Body of pancreas (tissue), 4 donors: Measurements from ENCODE around the gene HUWE1. TPM values are rescaled to one million over a fixed set of nuclear protein-coding genes. Genes with fewer than 3 reads are reported as not detected.

ENCODE experiments used
- ATAC-seq: fragments of 150-250 bp; one replicate; pipeline ENCODE4 v1.9.1; 2016
- DNase-seq, 4 donors: peaks; one replicate each; pipeline ENCODE4 v3.0.0-alpha.2; 2019
- H3K27ac ChIP-seq, 4 donors: fragments of 200-600 bp; sonication (generic); 1 replicate in 3 of 4; 2 replicates in 1 of 4; pipeline versions ENCODE4 v1.5.1 to v1.6.1; 2016 to 2019; ENCODE audit warnings: mild to moderate bottlenecking in 1 of 4, mixed read lengths in 1 of 4, moderate library complexity in 1 of 4
- H3K27me3 ChIP-seq, 2 donors: fragments of 200-600 bp; sonication (generic); one replicate each; pipeline ENCODE4 v1.6.0; 2016; ENCODE audit warnings: mild to moderate bottlenecking in 1 of 2
- H3K36me3 ChIP-seq, 2 donors: fragments of 200-600 bp; sonication (generic); replicated peaks in 1 of 2; 2 replicates each; pipeline ENCODE4 v1.5.1; 2016; ENCODE audit warnings: low read depth in 2 of 2; ENCODE audit not compliant: insufficient read depth in 1 of 2
- H3K4me1 ChIP-seq: fragments of 200-600 bp; sonication (generic); one replicate; pipeline ENCODE4 v1.6.0; 2016
- H3K4me3 ChIP-seq, 2 donors: fragments of 200-600 bp; sonication (generic); 1 replicate in 1 of 2; 2 replicates in 1 of 2; pipeline ENCODE4 v1.5.1; 2016 to 2019
- H3K9me3 ChIP-seq, 3 donors: fragments of 200-600 bp; sonication (generic); 1 replicate in 2 of 3; 2 replicates in 1 of 3; pipeline ENCODE4 v1.5.1; 2016
- POLR2A ChIP-seq, 3 donors: fragments of 450-650 bp; IDR thresholded peaks; one replicate each; pipeline ENCODE4 v1.6.1; 2016; ENCODE audit warnings: antibody characterized with exemption in 3 of 3, mild to moderate bottlenecking in 2 of 3
- WGBS, 2 donors: methylation state at CpG; one replicate each; pipeline ENCODE4 v1.1.5; 2017; 5-methylcytosine and 5-hydroxymethylcytosine counted together
- intact Hi-C: fragments of 100-400 bp; cut with DNase I; formaldehyde crosslinking; loops from one replicate; pipeline ENCODE4 v1.15.1; 2023
- total RNA-seq, 2 donors: library from RNA; depleted of rRNA; stranded (reverse); fragments of >200 nt; gene quantifications; one replicate each; pipeline ENCODE4 v1.1.0, GENCODE V29; 2016
- TF ChIP-seq, protein P1 (sequence below), 7 experiments: fragments of 450-650 bp in 4 of 7; fragments of 200-600 bp in 3 of 7; sonication (generic) in 3 of 7; IDR thresholded peaks; one replicate each; pipeline ENCODE4 v1.5.1; 2016 to 2019; ENCODE audit warnings: antibody characterized with exemption in 7 of 7

HUWE1 gene
- total RNA-seq, 2 donors from 2014 or later, result 67.2 to 102 TPM

DNA sequence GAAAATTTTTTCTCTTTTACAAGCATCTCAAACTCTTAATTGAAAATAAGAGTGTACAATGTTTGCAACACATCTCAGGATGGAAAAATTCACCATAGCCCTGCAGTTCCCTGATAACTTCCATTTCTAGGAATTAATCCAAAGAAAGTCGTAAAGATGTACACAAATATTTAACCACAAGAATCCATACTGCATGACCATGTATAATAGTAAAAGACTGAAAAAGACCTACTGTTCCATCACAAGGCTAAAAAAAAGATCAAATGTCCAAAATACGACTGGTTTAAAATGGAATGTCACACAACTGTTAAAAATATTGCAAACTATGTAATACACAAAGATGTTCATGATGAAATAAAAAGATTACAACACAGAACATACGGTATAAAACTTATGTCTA, 32.1 kb downstream of the HUWE1 start:
- H3K27ac ChIP-seq, result no peak overlapping the region
- no peaks in the 10 kb centered on the region for H3K36me3 ChIP-seq
- DNase-seq (no peak), ATAC-seq (no peak)
- 43 to 61% methylated on average over 3 of the region's 3 CpGs for WGBS, 2 donors
- TF ChIP-seq, protein P1, sequence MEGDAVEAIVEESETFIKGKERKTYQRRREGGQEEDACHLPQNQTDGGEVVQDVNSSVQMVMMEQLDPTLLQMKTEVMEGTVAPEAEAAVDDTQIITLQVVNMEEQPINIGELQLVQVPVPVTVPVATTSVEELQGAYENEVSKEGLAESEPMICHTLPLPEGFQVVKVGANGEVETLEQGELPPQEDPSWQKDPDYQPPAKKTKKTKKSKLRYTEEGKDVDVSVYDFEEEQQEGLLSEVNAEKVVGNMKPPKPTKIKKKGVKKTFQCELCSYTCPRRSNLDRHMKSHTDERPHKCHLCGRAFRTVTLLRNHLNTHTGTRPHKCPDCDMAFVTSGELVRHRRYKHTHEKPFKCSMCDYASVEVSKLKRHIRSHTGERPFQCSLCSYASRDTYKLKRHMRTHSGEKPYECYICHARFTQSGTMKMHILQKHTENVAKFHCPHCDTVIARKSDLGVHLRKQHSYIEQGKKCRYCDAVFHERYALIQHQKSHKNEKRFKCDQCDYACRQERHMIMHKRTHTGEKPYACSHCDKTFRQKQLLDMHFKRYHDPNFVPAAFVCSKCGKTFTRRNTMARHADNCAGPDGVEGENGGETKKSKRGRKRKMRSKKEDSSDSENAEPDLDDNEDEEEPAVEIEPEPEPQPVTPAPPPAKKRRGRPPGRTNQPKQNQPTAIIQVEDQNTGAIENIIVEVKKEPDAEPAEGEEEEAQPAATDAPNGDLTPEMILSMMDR (IDR thresholded peaks at IDR 0.05), result no peak
- TF ChIP-seq POLR2A (IDR thresholded peaks at IDR 0.05), result no peak
- peaks cover 5% of the 10 kb centered on the region for H3K4me1 ChIP-seq
- H3K4me3 ChIP-seq, result no peak overlapping the region
- intact Hi-C loops, result no loop called here
- H3K9me3 ChIP-seq, result no peaks in the 10 kb centered on the region
- H3K27me3 ChIP-seq, result no peaks in the 10 kb centered on the region

DNA sequence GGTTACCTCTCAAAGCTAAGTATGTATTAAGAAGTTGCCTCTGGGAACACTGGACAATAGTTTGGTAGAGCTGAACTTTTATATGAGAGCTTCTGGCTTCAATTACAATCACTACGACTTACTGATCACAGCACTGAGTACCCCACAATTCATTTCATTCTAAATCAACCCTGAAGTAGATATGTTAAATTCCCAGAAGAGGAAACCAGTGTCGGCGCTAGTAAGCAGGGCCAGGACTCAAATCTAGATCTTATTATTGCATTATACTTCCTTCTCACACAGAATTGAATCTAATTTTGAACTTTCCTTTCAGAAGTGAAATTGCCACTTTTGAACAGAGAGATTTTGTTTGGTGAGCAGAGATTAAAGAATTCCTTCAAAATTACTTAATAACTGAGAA, 41.8 kb downstream of the HUWE1 start:
- H3K27ac ChIP-seq, result no peak overlapping the region
- DNase-seq (no peak), ATAC-seq (no peak)
- no peaks in the 10 kb centered on the region for H3K27me3 ChIP-seq
- H3K4me3 ChIP-seq, result no peak overlapping the region
- no peaks in the 10 kb centered on the region for H3K9me3 ChIP-seq
- intact Hi-C loops, result no loop called here
- no peaks in the 10 kb centered on the region for H3K4me1 ChIP-seq
- WGBS, 2 donors, result 86 to 93% methylated on average over 3 of the region's 3 CpGs
- peaks cover 0 to 2% of the 10 kb centered on the region in 2 donors for H3K36me3 ChIP-seq
- TF ChIP-seq, protein P1 (IDR thresholded peaks at IDR 0.05), result no peak
- no peak for TF ChIP-seq POLR2A (IDR thresholded peaks at IDR 0.05)

DNA sequence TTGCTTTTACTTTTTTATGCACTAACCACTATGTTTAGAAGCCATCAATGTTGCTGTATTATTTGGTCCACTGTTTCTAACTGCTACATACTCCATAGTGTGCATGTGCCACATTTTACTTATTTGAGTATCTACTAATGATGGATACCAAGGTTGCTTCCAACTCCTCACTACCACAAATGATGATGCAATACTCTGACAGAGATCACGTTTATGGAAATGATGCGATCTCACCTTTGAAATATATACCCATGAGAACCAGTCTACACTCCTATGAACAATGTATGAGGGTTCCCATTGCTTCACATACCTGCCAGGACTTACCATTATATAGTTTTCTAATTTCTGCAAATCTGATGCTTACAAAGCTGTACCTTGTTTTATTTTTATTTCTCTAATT, 44.2 kb downstream of the HUWE1 start:
- WGBS, 2 donors, result 73 to 81% methylated on average over 2 of the region's 2 CpGs
- TF ChIP-seq POLR2A (IDR thresholded peaks at IDR 0.05), result no peak
- TF ChIP-seq, protein P1 (IDR thresholded peaks at IDR 0.05), result no peak
- peaks cover 0 to under 1% of the 10 kb centered on the region in 2 donors for H3K36me3 ChIP-seq

DNA sequence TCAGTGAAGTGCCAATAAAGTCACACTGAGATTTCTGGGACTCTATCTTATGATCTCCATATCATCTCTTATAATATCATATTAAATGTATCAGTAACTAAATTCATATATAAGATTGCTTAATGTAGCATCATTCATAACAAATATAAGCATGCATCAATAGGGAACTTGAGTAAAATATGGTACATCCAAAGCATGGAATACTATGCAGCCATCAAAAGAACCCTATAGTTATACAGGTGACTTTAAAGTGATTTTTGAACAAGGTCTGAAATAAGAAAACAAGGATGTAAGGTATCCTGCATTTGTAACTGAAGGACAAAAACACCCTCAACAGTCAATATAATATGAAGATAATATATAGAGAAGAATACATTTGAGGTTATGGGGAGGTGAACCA, 47.3 kb downstream of the HUWE1 start:
- Histone ChIP-seq H3K4me1 (no peaks in the 10 kb centered on the region), H3K27me3 (no peaks in the 10 kb centered on the region), H3K36me3 (no peaks in the 10 kb centered on the region), H3K4me3 (no peak overlapping the region), H3K27ac (no peak overlapping the region), H3K9me3 (no peaks in the 10 kb centered on the region)
- ATAC-seq (no peak), DNase-seq (no peak)
- TF ChIP-seq, protein P1 (IDR thresholded peaks at IDR 0.05), result no peak
- TF ChIP-seq POLR2A (IDR thresholded peaks at IDR 0.05), result no peak
- intact Hi-C loops, result no loop called here

More for the DNA sequence above, 44.2 kb downstream of the HUWE1 start:
- ATAC-seq (no peak), DNase-seq (no peak)
- intact Hi-C loops, result no loop called here
- H3K4me3 ChIP-seq, result no peak overlapping the region
- no peaks in the 10 kb centered on the region for H3K4me1 ChIP-seq
- H3K27me3 ChIP-seq, result no peaks in the 10 kb centered on the region
- H3K9me3 ChIP-seq, result no peaks in the 10 kb centered on the region
- H3K27ac ChIP-seq, result no peak overlapping the region

DNA sequence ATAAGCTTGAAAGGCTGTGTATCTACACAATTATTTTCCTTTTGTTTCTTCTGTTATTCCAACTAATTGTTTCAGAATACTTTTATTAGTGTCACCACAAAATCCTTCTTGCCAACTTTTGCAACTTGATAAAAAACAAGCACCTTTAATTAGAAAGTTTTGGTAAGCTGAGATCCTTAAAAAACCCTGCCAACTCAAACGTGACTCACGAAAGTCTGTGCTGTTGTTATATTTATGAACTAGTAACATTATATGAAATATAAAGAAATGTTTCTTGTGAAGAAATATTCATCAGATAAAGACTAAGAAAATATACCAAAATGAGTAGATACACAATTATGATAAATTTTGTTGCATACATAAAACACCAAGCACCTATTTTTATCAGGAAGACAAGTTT, 49.0 kb downstream of the HUWE1 start:
- no peak for TF ChIP-seq POLR2A (IDR thresholded peaks at IDR 0.05)
- TF ChIP-seq, protein P1 (IDR thresholded peaks at IDR 0.05), result no peak
- intact Hi-C loops, result no loop called here
- Histone ChIP-seq H3K4me1 (no peaks in the 10 kb centered on the region), H3K4me3 (no peak overlapping the region), H3K27ac (no peak overlapping the region), H3K9me3 (no peaks in the 10 kb centered on the region), H3K27me3 (no peaks in the 10 kb centered on the region), H3K36me3 (no peaks in the 10 kb centered on the region)
- 71 to 72% methylated on average over 2 of the region's 2 CpGs for WGBS, 2 donors
- no peak for DNase-seq
- ATAC-seq, result no peak
